Neural cell (in vitro differentiated cells): ENCODE measurements around the gene TRIM10. TPM values are rescaled to one million over a fixed set of nuclear protein-coding genes. Genes with fewer than 3 reads are reported as not detected.
"Not testable (repeated sequence)": the region's sequence is repeated elsewhere in the genome, so short reads cannot be mapped to it uniquely, and the experiment has no call there.

Source experiments
- H2AFZ ChIP-seq: fragments of 200-600, 300-800 bp; sonication (generic), shearing (Covaris generic); 2 replicates; pipeline ENCODE4 v1.6.0; 2014; ENCODE audit warnings: low read depth, mild to moderate bottlenecking, antibody characterized with exemption, low read length, moderate library complexity
- H3F3A ChIP-seq: fragments of 200-600 bp; shearing (Covaris generic); 2 replicates; pipeline ENCODE4 v1.6.1; 2016; ENCODE audit warnings: mild to moderate bottlenecking, moderate library complexity, mixed read lengths, antibody characterized with exemption, low read length; ENCODE audit not compliant: insufficient read depth, poor library complexity, severe bottlenecking
- H3K27ac ChIP-seq: fragments of 200-600, 300-800 bp; sonication (generic), shearing (Covaris generic); 2 replicates; pipeline ENCODE4 v1.5.1; 2014; ENCODE audit warnings: mild to moderate bottlenecking, low read length, moderate library complexity
- H3K27me3 ChIP-seq: fragments of 300-800, 200-600 bp; sonication (generic), shearing (Covaris generic); 2 replicates; pipeline ENCODE4 v1.6.0; 2014; ENCODE audit warnings: mild to moderate bottlenecking, low read depth, low read length, moderate library complexity; ENCODE audit not compliant: insufficient read depth
- H3K36me3 ChIP-seq: fragments of 300-800, 200-600 bp; sonication (generic), shearing (Covaris generic); 2 replicates; pipeline ENCODE4 v1.5.1; 2014; ENCODE audit warnings: mild to moderate bottlenecking, antibody characterized with exemption, low read length, moderate library complexity; ENCODE audit not compliant: insufficient read depth
- H3K4me2 ChIP-seq: fragments of 300-800, 200-600 bp; sonication (generic), shearing (Covaris generic); 2 replicates; pipeline ENCODE4 v1.6.0; 2014; ENCODE audit warnings: mild to moderate bottlenecking, low read length
- H3K4me3 ChIP-seq: fragments of 300-800, 200-600 bp; sonication (generic), shearing (Covaris generic); 2 replicates; pipeline ENCODE4 v1.5.1; 2014; ENCODE audit warnings: mild to moderate bottlenecking, low read length, moderate library complexity
- H3K79me2 ChIP-seq: fragments of 200-600 bp; shearing (Covaris generic); replicated peaks from 2 replicates; pipeline ENCODE4 v1.6.0; 2014; ENCODE audit warnings: mild to moderate bottlenecking, low read length, moderate library complexity; ENCODE audit not compliant: insufficient read depth
- H3K9ac ChIP-seq: fragments of 300-800, 200-600 bp; sonication (generic), shearing (Covaris generic); 2 replicates; pipeline ENCODE4 v1.6.1; 2016; ENCODE audit warnings: mild to moderate bottlenecking, low read length, mixed read lengths
- H3K9me2 ChIP-seq: fragments of 200-600 bp; shearing (Covaris generic); 2 replicates; pipeline ENCODE4 v1.6.1; 2016; ENCODE audit warnings: mild to moderate bottlenecking, low read length, mixed read lengths; ENCODE audit not compliant: insufficient read depth
- H3K9me3 ChIP-seq: fragments of 200-600, 300-800 bp; sonication (generic), shearing (Covaris generic); 2 replicates; pipeline ENCODE4 v1.6.1; 2016; ENCODE audit warnings: mild to moderate bottlenecking, mixed run types, low read length, moderate library complexity, mixed read lengths
- H4K20me1 ChIP-seq: fragments of 200-600 bp; shearing (Covaris generic); 2 replicates; pipeline ENCODE4 v1.6.1; 2016; ENCODE audit warnings: mild to moderate bottlenecking, mixed run types; ENCODE audit not compliant: insufficient read depth
- EP300 ChIP-seq: fragments of 450-650 bp; conservative IDR thresholded peaks from 2 replicates; pipeline ENCODE4 v1.6.1; 2014; ENCODE audit warnings: antibody characterized with exemption, mild to moderate bottlenecking, moderate library complexity; ENCODE audit not compliant: poor library complexity, severe bottlenecking
- EZH2 ChIP-seq: fragments of 200-600, 300-800 bp; shearing (Covaris generic), sonication (generic); IDR thresholded peaks from 2 replicates; pipeline ENCODE4 v1.6.1; 2014; ENCODE audit warnings: antibody characterized with exemption, low read length, borderline replicate concordance, mild to moderate bottlenecking; ENCODE audit not compliant: insufficient read depth, poor library complexity, severe bottlenecking
- MXI1 ChIP-seq: fragments of 450-650 bp; conservative IDR thresholded peaks from 2 replicates; pipeline ENCODE4 v1.6.1; 2014; ENCODE audit warnings: antibody characterized with exemption, mild to moderate bottlenecking; ENCODE audit not compliant: poor library complexity, severe bottlenecking
- POLR2AphosphoS5 ChIP-seq: IDR thresholded peaks from 2 replicates; pipeline ENCODE4 v1.6.1; 2012
- RAD21 ChIP-seq: fragments of 450-650 bp; conservative IDR thresholded peaks from 2 replicates; pipeline ENCODE4 v1.6.1; 2014; ENCODE audit warnings: antibody characterized with exemption, mild to moderate bottlenecking, moderate library complexity
- SMC3 ChIP-seq: fragments of 450-650 bp; conservative IDR thresholded peaks from 2 replicates; pipeline ENCODE4 v1.6.1; 2014; ENCODE audit warnings: antibody characterized with exemption, mild to moderate bottlenecking, moderate library complexity; ENCODE audit not compliant: poor library complexity
- TAF1 ChIP-seq: IDR thresholded peaks from 2 replicates; pipeline ENCODE4 v1.6.1; 2012; ENCODE audit warnings: low read depth
- polyA plus RNA-seq: library from polyadenylated mRNA; depleted of rRNA; stranded (reverse); fragments of >200 nt; gene quantifications from 2 replicates; pipeline ENCODE4 v1.2.3, GENCODE V29; 2014
- TF ChIP-seq, protein P1 (sequence below): IDR thresholded peaks from 2 replicates; pipeline ENCODE4 v1.6.1; 2012; ENCODE audit warnings: borderline replicate concordance
- TF ChIP-seq, protein P2 (sequence below): fragments of 450-650 bp; IDR thresholded peaks from 2 replicates; pipeline ENCODE4 v1.5.1; 2014; ENCODE audit warnings: antibody characterized with exemption, mild to moderate bottlenecking, moderate library complexity; ENCODE audit not compliant: poor library complexity, severe bottlenecking

TRIM10 gene
- polyA plus RNA-seq, 1 donor from 2014 or later: not detected

DNA sequence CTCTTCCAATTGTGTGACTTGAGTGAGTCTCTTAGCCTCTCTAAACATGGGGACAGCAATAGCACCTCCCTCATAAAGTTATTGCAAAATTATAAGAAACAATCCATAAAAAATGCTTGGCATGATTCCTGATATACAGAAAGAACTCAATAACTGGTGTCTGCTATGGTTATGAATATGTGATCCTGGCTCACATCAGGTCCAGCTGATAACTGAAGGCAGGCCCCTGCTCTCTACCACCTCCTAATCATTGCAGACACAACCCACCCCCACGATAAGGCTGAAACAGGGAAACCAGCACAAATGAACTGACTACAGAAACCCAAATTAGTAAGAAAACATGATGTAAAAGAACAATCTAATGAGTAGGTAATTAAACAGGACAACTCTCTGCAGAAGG, 7.7 kb upstream of the TRIM10 start:
- H3K4me2 ChIP-seq: no peak overlapping the region
- H3K79me2 ChIP-seq: no peaks in the 10 kb centered on the region
- no peaks in the 10 kb centered on the region for H3F3A ChIP-seq
- TF ChIP-seq MXI1: no peak
- no peak for TF ChIP-seq POLR2AphosphoS5
- no peak for TF ChIP-seq EZH2
- no peak for TF ChIP-seq TAF1
- no peaks in the 10 kb centered on the region for H4K20me1 ChIP-seq
- no peaks in the 10 kb centered on the region for H3K36me3 ChIP-seq
- H2AFZ ChIP-seq: no peak overlapping the region
- H3K9me3 ChIP-seq: no peaks in the 10 kb centered on the region
- no peak overlapping the region for H3K4me3 ChIP-seq
- H3K9me2 ChIP-seq: no peaks in the 10 kb centered on the region
- H3K27me3 ChIP-seq: peaks cover 32% of the 10 kb centered on the region
- H3K27ac ChIP-seq: no peak overlapping the region
- H3K9ac ChIP-seq: no peak overlapping the region

DNA sequence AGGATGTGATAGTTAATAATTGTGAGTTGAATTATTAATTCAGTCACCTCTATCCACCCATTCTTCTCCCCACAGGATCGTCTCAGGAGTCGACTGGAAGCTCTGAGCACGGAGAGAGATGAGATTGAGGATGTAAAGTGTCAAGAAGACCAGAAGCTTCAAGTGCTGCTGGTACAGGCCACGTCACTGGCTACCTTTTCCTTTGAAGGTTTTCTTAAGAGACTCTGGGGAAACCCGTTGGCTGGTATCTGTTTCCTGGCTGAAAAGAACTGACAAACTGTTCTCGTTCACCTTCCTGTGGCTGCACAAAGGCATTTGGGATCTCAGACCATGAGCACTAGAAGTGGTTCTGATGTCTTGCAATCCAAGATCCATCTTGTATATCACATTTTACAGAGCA, 6.1 kb upstream of the TRIM10 start:
- Histone ChIP-seq H3K9ac (no peak overlapping the region), H3K36me3 (no peaks in the 10 kb centered on the region), H3K4me2 (no peak overlapping the region), H3K79me2 (no peaks in the 10 kb centered on the region), H3K27me3 (peaks cover 21% of the 10 kb centered on the region), H2AFZ (no peak overlapping the region), H3K9me2 (no peaks in the 10 kb centered on the region), H3K9me3 (no peaks in the 10 kb centered on the region), H3F3A (no peaks in the 10 kb centered on the region), H3K4me3 (no peak overlapping the region), H3K27ac (no peak overlapping the region), H4K20me1 (no peaks in the 10 kb centered on the region)
- TF ChIP-seq SMC3 (no peak), RAD21 (no peak), MXI1 (no peak), EP300 (no peak), POLR2AphosphoS5 (no peak)
- TF ChIP-seq, protein P1, sequence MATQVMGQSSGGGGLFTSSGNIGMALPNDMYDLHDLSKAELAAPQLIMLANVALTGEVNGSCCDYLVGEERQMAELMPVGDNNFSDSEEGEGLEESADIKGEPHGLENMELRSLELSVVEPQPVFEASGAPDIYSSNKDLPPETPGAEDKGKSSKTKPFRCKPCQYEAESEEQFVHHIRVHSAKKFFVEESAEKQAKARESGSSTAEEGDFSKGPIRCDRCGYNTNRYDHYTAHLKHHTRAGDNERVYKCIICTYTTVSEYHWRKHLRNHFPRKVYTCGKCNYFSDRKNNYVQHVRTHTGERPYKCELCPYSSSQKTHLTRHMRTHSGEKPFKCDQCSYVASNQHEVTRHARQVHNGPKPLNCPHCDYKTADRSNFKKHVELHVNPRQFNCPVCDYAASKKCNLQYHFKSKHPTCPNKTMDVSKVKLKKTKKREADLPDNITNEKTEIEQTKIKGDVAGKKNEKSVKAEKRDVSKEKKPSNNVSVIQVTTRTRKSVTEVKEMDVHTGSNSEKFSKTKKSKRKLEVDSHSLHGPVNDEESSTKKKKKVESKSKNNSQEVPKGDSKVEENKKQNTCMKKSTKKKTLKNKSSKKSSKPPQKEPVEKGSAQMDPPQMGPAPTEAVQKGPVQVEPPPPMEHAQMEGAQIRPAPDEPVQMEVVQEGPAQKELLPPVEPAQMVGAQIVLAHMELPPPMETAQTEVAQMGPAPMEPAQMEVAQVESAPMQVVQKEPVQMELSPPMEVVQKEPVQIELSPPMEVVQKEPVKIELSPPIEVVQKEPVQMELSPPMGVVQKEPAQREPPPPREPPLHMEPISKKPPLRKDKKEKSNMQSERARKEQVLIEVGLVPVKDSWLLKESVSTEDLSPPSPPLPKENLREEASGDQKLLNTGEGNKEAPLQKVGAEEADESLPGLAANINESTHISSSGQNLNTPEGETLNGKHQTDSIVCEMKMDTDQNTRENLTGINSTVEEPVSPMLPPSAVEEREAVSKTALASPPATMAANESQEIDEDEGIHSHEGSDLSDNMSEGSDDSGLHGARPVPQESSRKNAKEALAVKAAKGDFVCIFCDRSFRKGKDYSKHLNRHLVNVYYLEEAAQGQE: no peak
- TF ChIP-seq, protein P2, sequence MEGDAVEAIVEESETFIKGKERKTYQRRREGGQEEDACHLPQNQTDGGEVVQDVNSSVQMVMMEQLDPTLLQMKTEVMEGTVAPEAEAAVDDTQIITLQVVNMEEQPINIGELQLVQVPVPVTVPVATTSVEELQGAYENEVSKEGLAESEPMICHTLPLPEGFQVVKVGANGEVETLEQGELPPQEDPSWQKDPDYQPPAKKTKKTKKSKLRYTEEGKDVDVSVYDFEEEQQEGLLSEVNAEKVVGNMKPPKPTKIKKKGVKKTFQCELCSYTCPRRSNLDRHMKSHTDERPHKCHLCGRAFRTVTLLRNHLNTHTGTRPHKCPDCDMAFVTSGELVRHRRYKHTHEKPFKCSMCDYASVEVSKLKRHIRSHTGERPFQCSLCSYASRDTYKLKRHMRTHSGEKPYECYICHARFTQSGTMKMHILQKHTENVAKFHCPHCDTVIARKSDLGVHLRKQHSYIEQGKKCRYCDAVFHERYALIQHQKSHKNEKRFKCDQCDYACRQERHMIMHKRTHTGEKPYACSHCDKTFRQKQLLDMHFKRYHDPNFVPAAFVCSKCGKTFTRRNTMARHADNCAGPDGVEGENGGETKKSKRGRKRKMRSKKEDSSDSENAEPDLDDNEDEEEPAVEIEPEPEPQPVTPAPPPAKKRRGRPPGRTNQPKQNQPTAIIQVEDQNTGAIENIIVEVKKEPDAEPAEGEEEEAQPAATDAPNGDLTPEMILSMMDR: no peak

DNA sequence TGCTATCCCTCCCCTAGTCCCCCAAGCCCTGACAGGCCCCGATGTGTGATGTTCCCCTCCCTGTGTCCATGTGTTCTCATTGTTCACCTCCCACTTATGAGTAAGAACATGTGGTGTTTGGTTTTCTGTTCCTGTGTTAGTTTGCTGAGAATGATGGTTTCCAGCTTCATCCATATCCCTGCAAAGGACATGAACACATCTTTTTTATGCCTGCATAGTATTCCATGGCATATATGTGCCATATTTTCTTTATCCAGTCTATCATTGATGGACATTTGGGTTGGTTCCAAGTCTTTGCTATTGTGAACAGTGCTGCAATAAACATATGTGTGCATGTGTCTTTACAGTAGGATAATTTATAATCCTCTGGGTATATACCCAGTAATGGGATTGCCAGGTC, 4.2 kb upstream of the TRIM10 start:
- H3K9ac ChIP-seq, H3K9me2 ChIP-seq, H3K36me3 ChIP-seq, H3K4me3 ChIP-seq, H3K9me3 ChIP-seq, H3K79me2 ChIP-seq, H3K27me3 ChIP-seq, H3K4me2 ChIP-seq, H2AFZ ChIP-seq, H3K27ac ChIP-seq, H3F3A ChIP-seq, H4K20me1 ChIP-seq: not testable (repeated sequence)
